GM10248 (cell line): ENCODE measurements around the gene NIPBL.
"Not testable (repeated sequence)": the region's sequence is repeated elsewhere in the genome, so short reads cannot be mapped to it uniquely, and the experiment has no call there.

Experiments used
- CTCF ChIA-PET: fragments of 300-600 bp; sonication (Branson Sonifier 250); formaldehyde crosslinking; extraction: SDS; loops from one replicate; lab custom pipeline; 2021; ENCODE audit warnings: antibody characterized with exemption; lab: Yijun Ruan, JAX
- POLR2A ChIA-PET: fragments of 350-650 bp; sonication (Branson Sonifier 250); formaldehyde crosslinking; extraction: SDS; loops from one replicate; lab custom pipeline; 2020; ENCODE audit warnings: antibody characterized with exemption; lab: Yijun Ruan, JAX
- DNase-seq: peaks from one replicate; pipeline ENCODE4 v3.0.0; 2012; ENCODE audit errors: extremely low spot score
- CTCF ChIP-seq: IDR thresholded peaks from 2 replicates; pipeline ENCODE4 v1.5.1; 2012; ENCODE audit warnings: mild to moderate bottlenecking, low read depth; ENCODE audit errors: extremely low read depth, missing control alignments, control extremely low read depth

NIPBL gene

GRCh38 chr5:36842087-36842486, 34.5 kb upstream of the NIPBL start:
- DNase-seq, result no peak
- no peak for TF ChIP-seq CTCF
- CTCF ChIA-PET, result interaction anchor here (0.8 to 1.3 kb wide), 3 partner anchors 18 to 152 kb away, joined by 3 read pairs; no protein-coding TSS in a partner anchor
- POLR2A ChIA-PET, result no interaction called here

DNA sequence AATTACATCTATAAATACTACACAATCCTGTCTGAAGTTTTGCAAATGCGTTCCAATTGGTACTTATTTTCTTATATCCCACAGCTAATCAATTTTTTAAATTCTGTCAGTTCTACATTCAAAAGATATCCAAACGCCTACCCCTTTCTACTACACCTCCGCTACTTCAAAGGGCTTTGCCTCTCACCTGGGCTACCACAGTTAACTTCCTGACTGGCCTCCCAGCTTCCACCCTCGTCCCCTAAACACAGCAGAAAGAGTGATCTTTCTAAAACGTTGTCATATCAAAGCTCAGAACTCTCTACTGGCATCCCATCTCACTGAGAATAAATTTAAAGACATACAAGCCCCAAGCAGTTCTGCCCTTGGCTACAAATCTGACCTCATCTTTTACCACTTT, 32.3 kb upstream of the NIPBL start:
- TF ChIP-seq CTCF, result no peak
- ChIA-PET POLR2A (no interaction called here), CTCF (interaction anchor here (1.7 kb wide), 1 partner anchor 10 kb away, joined by 4 read pairs; no protein-coding TSS in a partner anchor)
- no peak for DNase-seq

DNA sequence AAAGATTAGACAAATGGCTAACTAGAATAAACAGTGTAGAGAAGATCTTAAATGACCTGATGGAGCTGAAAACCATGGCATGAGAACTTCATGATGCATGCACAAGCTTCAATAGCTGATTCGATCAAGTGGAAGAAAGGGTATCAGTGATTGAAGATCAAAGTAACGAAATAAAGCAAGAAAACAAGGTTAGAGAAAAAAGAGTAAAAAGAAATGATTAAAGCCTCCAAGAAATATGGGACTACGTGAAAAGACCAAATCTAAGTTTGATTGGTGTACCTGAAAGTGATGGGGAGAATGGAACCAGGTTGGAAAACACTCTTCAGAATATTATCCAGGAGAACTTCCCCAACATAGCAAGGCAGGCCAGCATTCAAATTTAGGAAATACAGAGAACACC, 28.0 kb upstream of the NIPBL start:
- CTCF ChIA-PET, DNase-seq, POLR2A ChIA-PET: not testable (repeated sequence)

- POLR2A ChIA-PET, DNase-seq: not testable (repeated sequence)
- CTCF ChIA-PET, result interaction anchor here (2.3 kb wide), 1 partner anchor 15 kb away, joined by 7 read pairs; no protein-coding TSS in a partner anchor
Observed at GRCh38 chr5:36852903-36853302, 23.7 kb upstream of the NIPBL start.

DNA sequence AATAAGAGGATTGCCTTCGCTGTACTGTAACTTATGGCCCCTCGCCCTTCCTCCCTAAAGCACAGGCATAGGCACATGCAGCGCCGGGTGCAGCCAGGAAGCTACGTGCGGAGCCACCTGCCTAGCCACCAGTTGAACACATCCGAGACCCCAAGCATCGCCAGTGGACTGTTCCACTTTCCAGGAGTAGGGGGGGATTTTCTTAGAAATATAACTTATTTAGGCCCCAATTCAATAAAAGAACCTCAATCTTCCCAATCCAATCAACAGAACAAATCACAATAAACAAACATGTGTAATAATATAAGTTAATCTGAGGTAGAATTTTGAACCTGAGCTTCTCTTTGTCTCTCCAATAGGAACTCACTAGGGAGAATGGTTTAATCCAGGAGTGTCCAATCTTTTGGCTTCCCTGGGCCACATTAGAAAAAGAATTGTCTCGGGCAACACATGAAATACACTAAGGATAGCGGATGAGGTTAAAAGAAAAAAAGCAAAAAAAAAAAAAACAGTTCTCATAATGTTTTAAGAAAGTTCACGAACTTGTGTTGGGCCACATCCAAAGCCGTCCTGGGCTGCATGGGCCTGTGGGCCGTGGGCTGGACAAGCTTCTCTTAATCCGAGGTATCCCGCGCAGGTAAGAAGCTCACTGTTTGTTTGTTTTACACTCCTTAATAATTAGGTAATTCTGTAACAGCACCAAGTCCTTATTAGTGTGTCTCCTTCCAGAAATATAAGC, 22.0 kb upstream of the NIPBL start:
- no peak for DNase-seq
- CTCF ChIA-PET, result interaction anchor here (1.4 to 2.3 kb wide), 3 partner anchors 10 to 15 kb away, joined by 4 to 7 read pairs (median 4); no protein-coding TSS in a partner anchor
- POLR2A ChIA-PET, result no interaction called here
- TF ChIP-seq CTCF, result no peak

DNA sequence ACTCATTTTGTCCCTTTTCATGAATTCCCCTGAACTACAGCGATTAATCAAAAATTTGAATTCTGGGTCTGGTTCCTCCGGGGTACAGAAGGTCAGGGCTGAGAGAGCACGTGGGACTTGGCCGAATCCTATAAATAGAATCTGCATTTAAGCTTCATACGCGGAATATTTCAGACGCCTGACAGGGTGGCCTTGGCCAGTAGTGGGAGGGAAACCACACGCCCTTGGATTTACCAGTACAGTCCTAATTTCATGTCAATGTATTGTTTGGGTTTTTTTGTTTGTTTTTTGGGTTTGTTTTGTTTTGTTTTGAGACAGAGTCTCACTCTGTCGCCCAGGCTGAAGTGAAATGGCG, 21.5 kb upstream of the NIPBL start:
- no peak for DNase-seq
- no peak for TF ChIP-seq CTCF
- POLR2A ChIA-PET, result no interaction called here
- CTCF ChIA-PET, result interaction anchor here (2.2 to 2.3 kb wide), 2 partner anchors 13 to 14 kb away, joined by 7 to 9 read pairs; no protein-coding TSS in a partner anchor

DNA sequence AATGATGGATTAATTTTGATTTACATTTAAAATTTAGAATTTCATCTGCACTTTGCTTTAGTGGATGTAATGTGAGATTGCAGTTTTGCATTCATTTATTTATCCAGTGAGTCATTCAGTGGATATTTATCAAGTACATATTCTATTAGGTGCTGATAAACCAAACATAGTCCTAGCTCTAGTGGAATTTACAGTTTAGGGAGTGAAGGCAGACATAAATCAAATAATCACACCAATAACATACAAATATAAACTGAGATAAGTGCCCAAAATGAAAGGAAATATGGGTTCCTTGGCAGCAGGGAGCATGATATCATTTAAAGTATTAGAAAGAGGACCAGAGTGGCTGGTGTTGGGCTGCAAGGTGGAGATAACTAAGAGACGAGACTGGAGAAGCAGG, 14.7 kb upstream of the NIPBL start:
- POLR2A ChIA-PET, result no interaction called here

More for the DNA sequence above, 14.7 kb upstream of the NIPBL start:
- CTCF ChIA-PET, result interaction anchor here (1.3 kb wide), 1 partner anchor 27 kb away, joined by 3 read pairs; no protein-coding TSS in a partner anchor
- no peak for DNase-seq
- TF ChIP-seq CTCF, result no peak
